AG08395 (cell line): Measurements from ENCODE around the gene NPNT.
A peak's percentile ranks its signal among the peaks of the same experiment; 100 is the strongest.
"Not testable (repeated sequence)": the region's sequence is repeated elsewhere in the genome, so short reads cannot be mapped to it uniquely, and the experiment has no call there.

Experiments used
- DNase-seq: peaks from one replicate; pipeline ENCODE4 v3.0.0; 2012; ENCODE audit warnings: mixed read lengths, low spot score

Gene NPNT

GRCh38 chr4:105894660-105895582, at the start of gene NPNT:
NPNT (plus strand) TSS chr4:105895471; CDS start chr4:105895653, 182 bp downstream.
- DNase-seq, result peak; percentile 5

- no peak for DNase-seq
These were observed 49.7 kb upstream of the NPNT start for GRCh38 chr4:105845559-105845958.

DNA sequence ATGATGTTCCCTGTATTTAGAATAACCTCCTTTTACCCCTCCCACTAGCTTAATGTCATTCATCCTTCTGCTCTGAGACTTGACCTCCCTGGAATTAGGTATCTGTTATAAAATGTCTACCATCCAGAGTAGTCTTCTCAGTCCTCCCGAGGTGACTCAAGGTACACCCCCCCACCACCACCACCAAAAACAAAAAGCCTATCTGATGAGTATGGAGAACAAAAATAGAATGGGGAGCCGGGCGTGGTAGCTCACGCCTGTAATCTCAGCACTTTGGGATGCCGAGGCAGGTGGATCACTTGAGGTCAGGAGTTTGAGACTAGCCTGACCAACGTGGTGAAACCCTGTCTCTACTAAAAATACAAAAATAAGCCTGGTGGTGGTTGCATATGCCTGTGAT, 46.9 kb upstream of the NPNT start:
- not testable (repeated sequence) for DNase-seq

GRCh38 chr4:105851196-105851595, 44.1 kb upstream of the NPNT start:
- DNase-seq, result no peak

DNA sequence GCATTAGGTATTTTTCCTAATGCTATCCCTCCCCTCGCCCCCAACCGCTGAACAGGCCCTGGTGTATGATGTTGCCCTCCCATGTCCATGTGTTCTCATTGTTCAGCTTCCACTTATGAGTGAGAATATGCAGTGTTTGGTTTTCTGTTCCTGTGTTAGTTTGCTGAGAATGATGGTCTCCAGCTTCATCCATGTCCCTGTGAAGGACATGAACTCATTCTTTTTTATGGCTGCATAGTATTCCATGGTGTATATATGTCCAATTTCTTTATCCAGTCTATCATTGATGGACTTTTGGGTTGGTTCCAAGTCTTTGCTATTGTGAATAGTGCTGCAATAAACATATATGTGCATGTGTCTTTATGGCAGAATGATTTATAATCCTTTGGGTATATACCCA, 43.0 kb upstream of the NPNT start:
- DNase-seq, result not testable (repeated sequence)

DNA sequence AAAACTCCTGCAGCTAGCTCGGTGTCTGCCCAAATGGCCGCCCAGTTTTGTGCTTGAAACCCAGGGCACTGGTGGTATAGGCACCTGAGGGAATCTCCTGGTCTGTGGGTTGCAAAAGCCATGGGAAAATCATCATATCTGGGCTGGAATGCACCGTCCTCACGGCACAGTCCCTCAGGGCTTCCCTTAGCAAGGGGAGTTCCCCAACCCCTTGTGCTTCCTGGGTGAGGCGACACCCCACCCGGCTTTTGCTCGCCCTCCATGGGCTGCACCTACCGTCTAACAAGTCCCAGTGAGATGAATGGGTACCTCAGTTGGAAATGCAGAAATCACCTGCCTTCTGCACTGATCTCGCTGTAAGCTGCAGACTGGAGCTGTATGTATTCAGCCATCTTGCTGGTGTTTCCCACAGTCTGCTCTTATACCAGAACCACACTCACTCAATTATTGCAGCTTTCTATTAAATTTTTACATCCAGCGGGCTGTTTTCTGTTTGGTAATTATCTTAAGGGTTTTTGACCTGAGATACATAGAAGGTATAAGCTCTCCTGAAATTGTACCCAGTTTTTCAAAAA, 36.7 kb upstream of the NPNT start:
- no peak for DNase-seq

GRCh38 chr4:105859233-105859632, 36.0 kb upstream of the NPNT start:
- DNase-seq, result peak; percentile 76

GRCh38 chr4:105870963-105871362, 24.3 kb upstream of the NPNT start:
- DNase-seq, result no peak

- no peak for DNase-seq
These were observed 23.3 kb upstream of the NPNT start for GRCh38 chr4:105871997-105872396.

DNA sequence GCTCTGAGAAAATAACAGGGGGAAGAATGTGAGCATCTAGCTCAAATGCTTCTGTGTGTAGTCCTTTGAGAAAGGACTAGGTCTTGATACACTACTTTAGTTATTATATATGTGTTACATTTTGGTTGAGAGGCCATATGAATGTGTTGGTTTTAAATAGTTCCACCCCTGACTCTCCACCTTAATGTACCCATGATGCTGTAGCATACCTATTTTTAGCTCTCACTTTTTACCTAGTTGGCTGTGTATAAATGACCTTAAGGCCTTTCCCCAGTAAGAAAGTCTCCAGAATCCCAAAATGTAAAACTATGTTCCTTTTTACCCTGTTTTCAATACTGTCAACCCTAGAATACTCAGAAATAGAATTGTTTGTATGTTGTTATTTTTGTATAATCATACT, 20.0 kb upstream of the NPNT start:
- DNase-seq, result no peak

DNA sequence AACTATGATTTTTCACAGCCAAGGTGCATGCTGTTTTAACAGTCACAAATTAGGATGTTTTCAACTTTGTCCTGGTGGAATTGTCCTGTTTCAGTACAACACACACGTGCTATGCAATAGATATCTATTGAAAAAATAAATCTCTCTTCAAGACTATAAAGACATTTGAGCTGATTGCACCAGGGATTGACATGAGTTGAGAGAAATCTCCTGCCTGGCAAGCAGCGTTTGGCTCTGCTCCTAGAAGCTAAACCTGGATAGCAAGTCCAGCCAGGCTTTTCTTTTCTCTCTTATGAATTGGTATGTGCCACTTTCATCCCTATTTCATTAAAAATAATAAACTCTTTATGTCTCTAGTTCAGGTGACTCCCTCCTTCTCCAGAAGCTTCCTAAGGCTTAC, 16.6 kb upstream of the NPNT start:
- DNase-seq, result no peak

- DNase-seq, result no peak
These were observed 7.8 kb upstream of the NPNT start for GRCh38 chr4:105887508-105887907.

GRCh38 chr4:105895583-105896460, 551 bp downstream of the NPNT start:
- no peak for DNase-seq

DNA sequence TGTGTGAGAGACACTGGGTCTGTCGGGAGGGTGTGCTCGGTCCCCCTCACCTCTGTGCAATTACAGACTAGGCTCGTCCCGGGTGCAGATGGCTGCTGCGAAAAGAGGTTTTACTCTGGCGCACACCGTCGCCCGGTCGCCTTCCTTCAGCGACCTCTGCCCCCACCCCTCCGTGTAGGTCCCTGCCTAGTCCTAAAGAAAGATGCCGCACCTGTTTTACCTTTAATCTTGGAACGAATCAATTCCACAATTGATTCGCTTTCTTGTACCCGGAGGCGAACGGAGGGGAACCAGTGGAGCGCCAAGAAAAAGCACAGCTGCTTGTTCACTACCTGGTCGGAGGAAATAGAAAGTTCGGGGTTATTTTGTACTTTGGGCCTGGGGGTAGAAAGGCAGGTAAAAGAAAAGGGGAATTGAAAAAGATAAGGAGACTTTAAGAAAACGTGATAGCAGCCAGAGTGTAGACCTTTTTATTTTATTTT, 1.2 kb downstream of the NPNT start:
- DNase-seq, result no peak

- DNase-seq, result no peak
These were observed 1.9 kb downstream of the NPNT start for GRCh38 chr4:105896984-105897775.

DNA sequence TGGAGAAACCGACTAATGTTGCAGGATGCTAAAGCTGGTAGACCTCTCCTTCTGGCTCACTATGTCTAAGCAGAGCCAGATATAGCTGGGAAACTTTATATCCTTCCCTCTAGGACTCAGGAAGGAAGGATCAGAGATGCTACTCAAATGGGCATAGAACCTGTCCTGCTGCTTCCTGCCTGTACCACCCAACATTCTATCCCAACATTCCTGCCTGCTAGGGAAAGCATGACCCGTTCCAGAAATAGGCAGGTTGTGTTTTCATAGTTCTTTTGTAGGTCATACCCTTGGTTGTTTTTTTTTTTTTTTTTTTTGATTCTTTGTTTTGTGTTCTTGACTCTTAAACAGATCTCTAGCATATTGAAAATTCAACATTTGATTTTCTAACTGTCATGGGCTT, 5.3 kb downstream of the NPNT start:
- no peak for DNase-seq

DNA sequence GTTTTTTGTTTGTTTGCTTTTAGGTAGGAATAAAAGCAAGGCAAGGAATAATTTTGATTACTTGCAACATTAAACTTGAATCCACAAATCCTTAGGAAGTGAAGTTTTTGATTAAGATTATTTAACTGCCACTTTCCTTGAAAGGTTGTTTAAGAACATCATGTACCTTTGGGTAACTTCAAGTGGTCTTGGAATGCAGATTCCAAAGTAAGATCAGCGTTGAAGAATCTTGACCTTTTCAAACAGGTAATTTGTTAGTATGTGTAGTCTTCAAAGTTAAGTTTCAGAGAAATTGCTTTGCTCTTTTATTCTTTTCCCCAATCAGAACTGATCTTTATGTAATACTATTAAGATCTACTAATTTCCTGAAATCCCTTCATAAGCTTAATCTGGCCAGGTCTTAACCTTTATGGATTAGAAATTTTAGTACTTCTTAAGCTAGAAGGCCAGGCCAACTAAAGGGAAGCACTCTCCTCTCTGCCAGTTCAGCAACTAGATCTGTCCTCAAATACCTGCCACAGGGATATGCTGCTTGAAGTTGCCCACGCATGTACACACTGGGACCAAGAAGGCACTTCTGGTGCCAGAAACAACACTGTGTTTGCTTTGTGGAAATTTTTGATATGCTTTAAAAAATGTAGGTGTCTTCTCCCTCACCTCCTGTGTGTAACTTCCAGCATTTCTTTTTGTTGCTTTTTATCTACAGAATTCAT, 7.4 kb downstream of the NPNT start:
- no peak for DNase-seq

GRCh38 chr4:105909787-105910281, 14.6 kb downstream of the NPNT start:
- DNase-seq, result no peak

DNA sequence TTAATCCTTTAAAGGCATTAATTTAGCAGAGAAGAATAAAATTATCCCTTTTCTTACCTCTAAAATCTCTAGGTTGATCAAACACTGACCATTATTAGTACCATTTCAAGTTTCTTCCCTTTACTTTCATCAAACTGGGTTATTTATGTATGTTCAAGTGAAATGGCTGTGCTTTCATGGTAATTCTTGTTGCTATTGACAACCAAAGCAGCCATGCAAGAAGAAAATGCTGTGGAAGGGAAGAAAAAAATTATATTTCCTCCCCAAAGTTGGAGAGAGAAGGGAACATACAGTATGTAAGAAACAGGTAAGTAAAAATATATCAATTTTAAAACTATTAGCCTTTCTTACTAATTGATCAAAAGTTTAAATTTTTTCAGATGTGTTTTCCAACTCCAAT, 16.2 kb downstream of the NPNT start:
- no peak for DNase-seq

GRCh38 chr4:105912633-105913032, 17.4 kb downstream of the NPNT start:
- no peak for DNase-seq
